Ovary (tissue), 3 donors: ENCODE measurements around the gene CLDN19.

Source experiments
- EP300 ChIP-seq: sonication (generic); formaldehyde crosslinking; IDR thresholded peaks from one replicate; pipeline ENCODE4 v1.6.1; 2017; ENCODE audit warnings: antibody characterized with exemption
- POLR2A ChIP-seq: fragments of 450-650 bp; IDR thresholded peaks from one replicate; pipeline ENCODE4 v1.6.1; 2017; ENCODE audit warnings: antibody characterized with exemption, mild to moderate bottlenecking, moderate library complexity
- TF ChIP-seq, protein P1 (sequence below), 3 donors: fragments of 450-650 bp in 2 of 3; fragments of 200-600 bp in 1 of 3; IDR thresholded peaks; one replicate each; pipeline versions ENCODE4 v1.5.1 to v1.8.0; 2016 to 2022; ENCODE audit warnings: antibody characterized with exemption in 3 of 3, mild to moderate bottlenecking in 1 of 3
- donor health status: DM: no; HTN: no; CAD: no.

- TF ChIP-seq, protein P1, sequence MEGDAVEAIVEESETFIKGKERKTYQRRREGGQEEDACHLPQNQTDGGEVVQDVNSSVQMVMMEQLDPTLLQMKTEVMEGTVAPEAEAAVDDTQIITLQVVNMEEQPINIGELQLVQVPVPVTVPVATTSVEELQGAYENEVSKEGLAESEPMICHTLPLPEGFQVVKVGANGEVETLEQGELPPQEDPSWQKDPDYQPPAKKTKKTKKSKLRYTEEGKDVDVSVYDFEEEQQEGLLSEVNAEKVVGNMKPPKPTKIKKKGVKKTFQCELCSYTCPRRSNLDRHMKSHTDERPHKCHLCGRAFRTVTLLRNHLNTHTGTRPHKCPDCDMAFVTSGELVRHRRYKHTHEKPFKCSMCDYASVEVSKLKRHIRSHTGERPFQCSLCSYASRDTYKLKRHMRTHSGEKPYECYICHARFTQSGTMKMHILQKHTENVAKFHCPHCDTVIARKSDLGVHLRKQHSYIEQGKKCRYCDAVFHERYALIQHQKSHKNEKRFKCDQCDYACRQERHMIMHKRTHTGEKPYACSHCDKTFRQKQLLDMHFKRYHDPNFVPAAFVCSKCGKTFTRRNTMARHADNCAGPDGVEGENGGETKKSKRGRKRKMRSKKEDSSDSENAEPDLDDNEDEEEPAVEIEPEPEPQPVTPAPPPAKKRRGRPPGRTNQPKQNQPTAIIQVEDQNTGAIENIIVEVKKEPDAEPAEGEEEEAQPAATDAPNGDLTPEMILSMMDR (IDR thresholded peaks at IDR 0.05), result no peak
- TF ChIP-seq EP300 (no peak), POLR2A (no peak)
These were observed 980 bp upstream of the CLDN19 start for GRCh38 chr1:42740851-42741580.
